SK-N-SH treated with all-trans-retinoic acid at 6 μM for 48 hours (cell line): ENCODE data around the gene HSPB6.

ENCODE experiments used
- ATAC-seq: fragments of 200-7000 bp; cut with Tn5 transposase; 3 replicates; pipeline ENCODE4 v1.9.1; 2020; ENCODE audit warnings: mild to moderate bottlenecking, moderate library complexity
- ARNTL ChIP-seq: fragments of 450-650 bp; formaldehyde crosslinking; IDR thresholded peaks from 2 replicates; pipeline ENCODE4 v1.5.0; 2020; ENCODE audit warnings: low read depth, mild to moderate bottlenecking, moderate library complexity, borderline replicate concordance
- BACH2 ChIP-seq: fragments of 250-450 bp; sonication (Bioruptor Pico); IDR thresholded peaks from 2 replicates; pipeline ENCODE4 v1.9.0; 2021; ENCODE audit warnings: mild to moderate bottlenecking, borderline replicate concordance
- CSDC2 ChIP-seq: fragments of 250-450 bp; sonication (Bioruptor Pico); IDR thresholded peaks from 2 replicates; pipeline ENCODE4 v1.5.0; 2020; ENCODE audit warnings: mild to moderate bottlenecking, moderate library complexity
- GLIS3 ChIP-seq: fragments of 250-450 bp; sonication (Bioruptor Pico); IDR thresholded peaks from 2 replicates; pipeline ENCODE4 v1.5.0; 2020; ENCODE audit warnings: mild to moderate bottlenecking, moderate library complexity
- ISL1 ChIP-seq: fragments of 250-450 bp; sonication (Bioruptor Pico); IDR thresholded peaks from 2 replicates; pipeline ENCODE4 v2.1.2; 2022; ENCODE audit warnings: mild to moderate bottlenecking, moderate library complexity
- OSR1 ChIP-seq: fragments of 250-450 bp; sonication (Bioruptor Pico); IDR thresholded peaks from 2 replicates; pipeline ENCODE4 v1.8.0; 2022; ENCODE audit warnings: moderate library complexity, mild to moderate bottlenecking, inconsistent platforms
- PPARA ChIP-seq: fragments of 250-450 bp; sonication (Bioruptor Pico); IDR thresholded peaks from 2 replicates; pipeline ENCODE4 v1.5.0; 2020; ENCODE audit warnings: mild to moderate bottlenecking, borderline replicate concordance
- SNAI2 ChIP-seq: fragments of 250-450 bp; sonication (Bioruptor Pico); IDR thresholded peaks from 2 replicates; pipeline ENCODE4 v1.5.0; 2020; ENCODE audit warnings: mild to moderate bottlenecking, moderate library complexity
- TCF4 ChIP-seq: fragments of 250-450 bp; sonication (Bioruptor Pico); IDR thresholded peaks from 2 replicates; pipeline ENCODE4 v1.8.0; 2021; ENCODE audit warnings: mild to moderate bottlenecking, moderate library complexity, borderline replicate concordance
- TOX ChIP-seq: fragments of 250-450 bp; sonication (Bioruptor Pico); IDR thresholded peaks from 2 replicates; pipeline ENCODE4 v1.8.0; 2021; ENCODE audit warnings: mild to moderate bottlenecking, moderate library complexity, borderline replicate concordance
- ZC3H10 ChIP-seq: fragments of 250-450 bp; sonication (Bioruptor Pico); IDR thresholded peaks from 2 replicates; pipeline ENCODE4 v1.5.1; 2021; ENCODE audit warnings: mild to moderate bottlenecking, moderate library complexity
- ZFP3 ChIP-seq: fragments of 250-450 bp; sonication (Bioruptor Pico); IDR thresholded peaks from 2 replicates; pipeline ENCODE4 v1.5.0; 2020; ENCODE audit warnings: mild to moderate bottlenecking, moderate library complexity
- ZFP30 ChIP-seq: fragments of 450-650 bp; formaldehyde crosslinking; IDR thresholded peaks from 2 replicates; pipeline ENCODE4 v1.5.0; 2022; ENCODE audit warnings: mild to moderate bottlenecking, moderate library complexity
- ZNF565 ChIP-seq: fragments of 450-650 bp; formaldehyde crosslinking; conservative IDR thresholded peaks from 2 replicates; pipeline ENCODE4 v1.5.0; 2020; ENCODE audit warnings: low read depth, mild to moderate bottlenecking, moderate library complexity
- ZNF70 ChIP-seq: fragments of 450-650 bp; formaldehyde crosslinking; IDR thresholded peaks from 2 replicates; pipeline ENCODE4 v1.5.0; 2020; ENCODE audit warnings: mild to moderate bottlenecking, moderate library complexity
- ZNF8 ChIP-seq: fragments of 450-650 bp; formaldehyde crosslinking; IDR thresholded peaks from 2 replicates; pipeline ENCODE4 v1.5.0; 2020; ENCODE audit warnings: mild to moderate bottlenecking, moderate library complexity
- TF ChIP-seq, protein P1 (sequence below): fragments of 250-450 bp; sonication (Bioruptor Pico); IDR thresholded peaks from 2 replicates; pipeline ENCODE4 v1.8.0; 2021; ENCODE audit warnings: low read depth, mild to moderate bottlenecking, moderate library complexity, borderline replicate concordance
- TF ChIP-seq, protein P2 (sequence below): fragments of 250-450 bp; sonication (Bioruptor Pico); IDR thresholded peaks from 2 replicates; pipeline ENCODE4 v1.8.0; 2020; ENCODE audit warnings: mild to moderate bottlenecking, moderate library complexity, borderline replicate concordance
- TF ChIP-seq, protein P3 (sequence below): fragments of 250-450 bp; sonication (Bioruptor Pico); IDR thresholded peaks from 2 replicates; pipeline ENCODE4 v1.5.0; 2020; ENCODE audit warnings: mild to moderate bottlenecking, moderate library complexity

Gene HSPB6

DNA sequence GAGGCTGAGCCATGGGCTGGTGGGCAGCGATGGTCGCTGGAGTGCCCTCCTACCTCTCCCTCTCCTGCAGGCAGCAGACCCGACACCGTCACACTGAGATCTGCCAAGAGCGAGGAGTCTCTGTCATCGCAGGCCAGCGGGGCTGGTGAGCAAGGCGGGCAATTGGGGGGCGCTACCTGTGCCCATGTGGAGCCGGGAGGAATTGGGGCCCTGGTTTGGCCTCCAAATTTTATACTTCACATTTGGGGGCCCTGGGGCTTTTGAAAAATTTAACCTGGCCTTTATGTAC, 28.5 kb upstream of the HSPB6 start (continued):
- TF ChIP-seq, protein P1, sequence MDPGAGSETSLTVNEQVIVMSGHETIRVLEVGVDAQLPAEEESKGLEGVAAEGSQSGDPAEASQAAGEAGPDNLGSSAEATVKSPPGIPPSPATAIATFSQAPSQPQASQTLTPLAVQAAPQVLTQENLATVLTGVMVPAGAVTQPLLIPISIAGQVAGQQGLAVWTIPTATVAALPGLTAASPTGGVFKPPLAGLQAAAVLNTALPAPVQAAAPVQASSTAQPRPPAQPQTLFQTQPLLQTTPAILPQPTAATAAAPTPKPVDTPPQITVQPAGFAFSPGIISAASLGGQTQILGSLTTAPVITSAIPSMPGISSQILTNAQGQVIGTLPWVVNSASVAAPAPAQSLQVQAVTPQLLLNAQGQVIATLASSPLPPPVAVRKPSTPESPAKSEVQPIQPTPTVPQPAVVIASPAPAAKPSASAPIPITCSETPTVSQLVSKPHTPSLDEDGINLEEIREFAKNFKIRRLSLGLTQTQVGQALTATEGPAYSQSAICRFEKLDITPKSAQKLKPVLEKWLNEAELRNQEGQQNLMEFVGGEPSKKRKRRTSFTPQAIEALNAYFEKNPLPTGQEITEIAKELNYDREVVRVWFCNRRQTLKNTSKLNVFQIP (CRISPR knock-in tag): no peak
- TF ChIP-seq, protein P2, sequence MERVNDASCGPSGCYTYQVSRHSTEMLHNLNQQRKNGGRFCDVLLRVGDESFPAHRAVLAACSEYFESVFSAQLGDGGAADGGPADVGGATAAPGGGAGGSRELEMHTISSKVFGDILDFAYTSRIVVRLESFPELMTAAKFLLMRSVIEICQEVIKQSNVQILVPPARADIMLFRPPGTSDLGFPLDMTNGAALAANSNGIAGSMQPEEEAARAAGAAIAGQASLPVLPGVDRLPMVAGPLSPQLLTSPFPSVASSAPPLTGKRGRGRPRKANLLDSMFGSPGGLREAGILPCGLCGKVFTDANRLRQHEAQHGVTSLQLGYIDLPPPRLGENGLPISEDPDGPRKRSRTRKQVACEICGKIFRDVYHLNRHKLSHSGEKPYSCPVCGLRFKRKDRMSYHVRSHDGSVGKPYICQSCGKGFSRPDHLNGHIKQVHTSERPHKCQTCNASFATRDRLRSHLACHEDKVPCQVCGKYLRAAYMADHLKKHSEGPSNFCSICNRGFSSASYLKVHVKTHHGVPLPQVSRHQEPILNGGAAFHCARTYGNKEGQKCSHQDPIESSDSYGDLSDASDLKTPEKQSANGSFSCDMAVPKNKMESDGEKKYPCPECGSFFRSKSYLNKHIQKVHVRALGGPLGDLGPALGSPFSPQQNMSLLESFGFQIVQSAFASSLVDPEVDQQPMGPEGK (CRISPR knock-in tag): no peak
- no peak for TF ChIP-seq ZNF8 (CRISPR knock-in tag)
- TF ChIP-seq PPARA (CRISPR knock-in tag): no peak
- TF ChIP-seq ZC3H10 (CRISPR knock-in tag): no peak
- TF ChIP-seq GLIS3: no peak
- TF ChIP-seq ZNF565: no peak
- TF ChIP-seq SNAI2: no peak
- TF ChIP-seq, all 23 proteins: peak for 0

DNA sequence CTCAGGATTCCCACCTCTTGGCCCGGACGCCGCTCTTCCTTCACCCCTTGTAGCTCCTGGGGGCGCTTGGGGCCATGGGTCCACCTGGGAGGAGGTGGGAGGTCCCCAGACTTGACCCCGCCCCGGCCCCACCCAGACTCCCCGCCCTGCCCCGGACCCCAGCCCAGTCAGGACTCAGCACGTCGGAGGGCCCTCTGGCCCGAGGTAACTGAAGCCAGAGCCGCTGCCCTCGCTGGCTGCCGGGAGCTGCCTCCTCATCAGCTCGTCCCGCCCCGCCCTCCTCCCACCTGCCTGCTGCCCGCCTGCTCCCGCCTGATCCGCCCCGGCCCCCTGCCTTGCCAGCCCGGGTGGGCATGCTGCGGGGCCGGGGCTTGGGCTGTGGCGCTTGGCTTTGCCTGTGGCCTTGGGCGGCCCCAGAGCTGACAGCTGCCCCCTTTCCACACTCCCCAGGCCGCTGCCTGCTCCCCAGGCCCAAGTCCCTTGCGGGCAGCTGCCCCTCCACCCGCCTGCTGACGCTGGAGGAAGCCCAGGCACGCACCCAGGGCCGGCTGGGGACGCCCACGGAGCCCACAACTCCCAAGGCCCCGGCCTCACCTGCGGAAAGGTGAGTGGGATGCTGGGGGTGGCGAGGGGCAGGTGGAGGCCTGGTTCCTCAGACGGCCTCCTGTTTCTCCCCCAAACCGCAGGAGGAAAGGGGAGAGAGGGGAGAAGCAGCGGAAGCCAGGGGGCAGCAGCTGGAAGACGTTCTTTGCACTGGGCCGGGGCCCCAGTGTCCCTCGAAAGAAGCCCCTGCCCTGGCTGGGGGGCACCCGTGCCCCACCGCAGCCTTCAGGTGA, 27.9 kb upstream of the HSPB6 start:
- TF ChIP-seq ZFP3 (CRISPR knock-in tag) (no peak), ZC3H10 (CRISPR knock-in tag) (no peak), ARNTL (no peak), OSR1 (CRISPR knock-in tag) (no peak), TOX (CRISPR knock-in tag) (no peak), GLIS3 (no peak), ISL1 (CRISPR knock-in tag) (no peak), SNAI2 (no peak), ZNF565 (no peak), BACH2 (no peak), CSDC2 (CRISPR knock-in tag) (no peak), ZNF70 (CRISPR knock-in tag) (no peak), ZFP30 (CRISPR knock-in tag) (no peak), PPARA (CRISPR knock-in tag) (no peak), TCF4 (CRISPR knock-in tag) (no peak)
- TF ChIP-seq, protein P1 (CRISPR knock-in tag): no peak
- TF ChIP-seq, protein P2 (CRISPR knock-in tag): no peak
- TF ChIP-seq, protein P3, sequence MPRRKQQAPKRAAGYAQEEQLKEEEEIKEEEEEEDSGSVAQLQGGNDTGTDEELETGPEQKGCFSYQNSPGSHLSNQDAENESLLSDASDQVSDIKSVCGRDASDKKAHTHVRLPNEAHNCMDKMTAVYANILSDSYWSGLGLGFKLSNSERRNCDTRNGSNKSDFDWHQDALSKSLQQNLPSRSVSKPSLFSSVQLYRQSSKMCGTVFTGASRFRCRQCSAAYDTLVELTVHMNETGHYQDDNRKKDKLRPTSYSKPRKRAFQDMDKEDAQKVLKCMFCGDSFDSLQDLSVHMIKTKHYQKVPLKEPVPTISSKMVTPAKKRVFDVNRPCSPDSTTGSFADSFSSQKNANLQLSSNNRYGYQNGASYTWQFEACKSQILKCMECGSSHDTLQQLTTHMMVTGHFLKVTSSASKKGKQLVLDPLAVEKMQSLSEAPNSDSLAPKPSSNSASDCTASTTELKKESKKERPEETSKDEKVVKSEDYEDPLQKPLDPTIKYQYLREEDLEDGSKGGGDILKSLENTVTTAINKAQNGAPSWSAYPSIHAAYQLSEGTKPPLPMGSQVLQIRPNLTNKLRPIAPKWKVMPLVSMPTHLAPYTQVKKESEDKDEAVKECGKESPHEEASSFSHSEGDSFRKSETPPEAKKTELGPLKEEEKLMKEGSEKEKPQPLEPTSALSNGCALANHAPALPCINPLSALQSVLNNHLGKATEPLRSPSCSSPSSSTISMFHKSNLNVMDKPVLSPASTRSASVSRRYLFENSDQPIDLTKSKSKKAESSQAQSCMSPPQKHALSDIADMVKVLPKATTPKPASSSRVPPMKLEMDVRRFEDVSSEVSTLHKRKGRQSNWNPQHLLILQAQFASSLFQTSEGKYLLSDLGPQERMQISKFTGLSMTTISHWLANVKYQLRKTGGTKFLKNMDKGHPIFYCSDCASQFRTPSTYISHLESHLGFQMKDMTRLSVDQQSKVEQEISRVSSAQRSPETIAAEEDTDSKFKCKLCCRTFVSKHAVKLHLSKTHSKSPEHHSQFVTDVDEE: no peak
- no peak for ATAC-seq
